ENCODE measurements around the gene AMN. TPM values are rescaled to one million over a fixed set of nuclear protein-coding genes. Genes with fewer than 3 reads are reported as not detected.

AMN gene
- total RNA-seq, 1 donor from 2014 or later: 0.06 TPM

GRCh38 chr14:102948698-102949061, 26.2 kb downstream of the AMN start:
- TF ChIP-seq, protein P1, sequence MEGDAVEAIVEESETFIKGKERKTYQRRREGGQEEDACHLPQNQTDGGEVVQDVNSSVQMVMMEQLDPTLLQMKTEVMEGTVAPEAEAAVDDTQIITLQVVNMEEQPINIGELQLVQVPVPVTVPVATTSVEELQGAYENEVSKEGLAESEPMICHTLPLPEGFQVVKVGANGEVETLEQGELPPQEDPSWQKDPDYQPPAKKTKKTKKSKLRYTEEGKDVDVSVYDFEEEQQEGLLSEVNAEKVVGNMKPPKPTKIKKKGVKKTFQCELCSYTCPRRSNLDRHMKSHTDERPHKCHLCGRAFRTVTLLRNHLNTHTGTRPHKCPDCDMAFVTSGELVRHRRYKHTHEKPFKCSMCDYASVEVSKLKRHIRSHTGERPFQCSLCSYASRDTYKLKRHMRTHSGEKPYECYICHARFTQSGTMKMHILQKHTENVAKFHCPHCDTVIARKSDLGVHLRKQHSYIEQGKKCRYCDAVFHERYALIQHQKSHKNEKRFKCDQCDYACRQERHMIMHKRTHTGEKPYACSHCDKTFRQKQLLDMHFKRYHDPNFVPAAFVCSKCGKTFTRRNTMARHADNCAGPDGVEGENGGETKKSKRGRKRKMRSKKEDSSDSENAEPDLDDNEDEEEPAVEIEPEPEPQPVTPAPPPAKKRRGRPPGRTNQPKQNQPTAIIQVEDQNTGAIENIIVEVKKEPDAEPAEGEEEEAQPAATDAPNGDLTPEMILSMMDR (conservative IDR thresholded peaks at IDR 0.05; ENCODE audit: low read depth, low read length): no peak
- no peak for DNase-seq (ENCODE audit: low read depth)
- H3K4me3 ChIP-seq (ENCODE audit: low read depth, low read length): no peak overlapping the region

- H3K4me3 ChIP-seq (ENCODE audit: low read depth, low read length): no peak overlapping the region
- no peak for DNase-seq (ENCODE audit: low read depth)
- TF ChIP-seq, protein P1 (conservative IDR thresholded peaks at IDR 0.05; ENCODE audit: low read depth, low read length): no peak
Observed at GRCh38 chr14:102949062-102949800, 26.8 kb downstream of the AMN start.

DNA sequence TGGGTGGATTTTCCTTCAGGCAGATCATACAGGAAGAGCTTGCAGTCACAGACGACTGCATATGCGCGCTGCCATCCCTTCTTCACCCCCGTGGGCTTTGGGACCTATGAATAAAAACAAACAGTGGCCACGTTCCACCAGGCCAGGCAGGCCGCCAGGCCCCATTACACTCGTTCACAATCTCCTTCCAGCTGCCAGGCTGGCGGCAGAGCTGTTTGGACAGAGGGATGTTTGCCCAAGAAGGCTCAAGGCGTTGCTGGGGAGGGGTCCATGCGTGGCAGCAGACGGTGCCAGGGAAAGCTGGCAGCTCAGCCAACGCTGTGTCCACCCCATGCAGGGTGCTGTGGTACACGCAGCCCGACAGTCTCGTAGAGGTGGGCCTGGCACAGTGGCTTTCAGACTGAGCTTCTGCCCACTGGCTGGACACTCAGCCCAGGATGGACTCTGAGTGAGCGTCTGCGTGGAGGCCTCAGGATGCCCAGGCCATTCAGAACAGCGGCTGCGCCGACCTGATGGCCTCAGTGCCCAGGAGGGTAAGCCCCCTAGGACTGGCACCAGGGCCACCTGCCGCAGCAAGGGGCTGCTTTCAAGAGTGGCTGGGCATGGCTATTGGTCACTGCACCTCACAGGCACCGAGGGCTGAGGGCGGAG, 27.5 kb downstream of the AMN start:
- DNase-seq (ENCODE audit: low read depth): no peak

GRCh38 chr14:102951034-102951433, 28.6 kb downstream of the AMN start:
- no peak overlapping the region for H3K4me3 ChIP-seq (ENCODE audit: low read depth, low read length)
- TF ChIP-seq, protein P1 (conservative IDR thresholded peaks at IDR 0.05; ENCODE audit: low read depth, low read length): no peak
- no peak for DNase-seq (ENCODE audit: low read depth)

More for the DNA sequence above, 27.5 kb downstream of the AMN start:
- TF ChIP-seq, protein P1 (conservative IDR thresholded peaks at IDR 0.05; ENCODE audit: low read depth, low read length): no peak
- no peak overlapping the region for H3K4me3 ChIP-seq (ENCODE audit: low read depth, low read length)

- H3K4me3 ChIP-seq (ENCODE audit: low read depth, low read length): no peak overlapping the region
- TF ChIP-seq, protein P1 (conservative IDR thresholded peaks at IDR 0.05; ENCODE audit: low read depth, low read length): no peak
- no peak for DNase-seq (ENCODE audit: low read depth)
Observed at GRCh38 chr14:102951799-102952198, 29.3 kb downstream of the AMN start.

GRCh38 chr14:102952276-102952675, 29.8 kb downstream of the AMN start:
- DNase-seq (ENCODE audit: low read depth): no peak
- H3K4me3 ChIP-seq (ENCODE audit: low read depth, low read length): no peak overlapping the region
- TF ChIP-seq, protein P1 (conservative IDR thresholded peaks at IDR 0.05; ENCODE audit: low read depth, low read length): no peak

All from epithelial cell of proximal tubule (primary cell).